COLO668 (cell line): Measurements from ENCODE around the gene SUN5.

Source experiments
- DNase-seq: peaks from one replicate; lab custom pipeline; 2025; ENCODE audit not compliant: unreplicated experiment; lab: John Stamatoyannopoulos, UW

Gene SUN5

GRCh38 chr20:33026779-33027759 lies 22.8 kb upstream of the SUN5 start:
- no peak for DNase-seq

GRCh38 chr20:33026072-33026778 lies 22.0 kb upstream of the SUN5 start:
- DNase-seq: no peak

GRCh38 chr20:33025318-33025876 lies 21.2 kb upstream of the SUN5 start:
- DNase-seq: no peak

GRCh38 chr20:33024609-33025317 lies 20.5 kb upstream of the SUN5 start:
- DNase-seq: no peak

GRCh38 chr20:33024243-33024560 lies 20.0 kb upstream of the SUN5 start:
- DNase-seq: no peak

GRCh38 chr20:33023439-33024242 lies 19.4 kb upstream of the SUN5 start:
- no peak for DNase-seq

GRCh38 chr20:33022694-33023438 lies 18.6 kb upstream of the SUN5 start:
- DNase-seq: no peak

- DNase-seq: no peak
These were observed 18.1 kb upstream of the SUN5 start for GRCh38 chr20:33022289-33022688.

- no peak for DNase-seq
These were observed 17.6 kb upstream of the SUN5 start for GRCh38 chr20:33021879-33022278.

GRCh38 chr20:33020278-33021161 lies 16.3 kb upstream of the SUN5 start:
- no peak for DNase-seq

GRCh38 chr20:33019465-33020277 lies 15.4 kb upstream of the SUN5 start:
- no peak for DNase-seq

GRCh38 chr20:33018169-33018931 lies 14.1 kb upstream of the SUN5 start:
- DNase-seq: no peak

GRCh38 chr20:33017542-33017941 lies 13.3 kb upstream of the SUN5 start:
- DNase-seq: no peak

- DNase-seq: no peak
These were observed 12.4 kb upstream of the SUN5 start for GRCh38 chr20:33016581-33017109.

- DNase-seq: no peak
These were observed 11.7 kb upstream of the SUN5 start for GRCh38 chr20:33015700-33016580.

- DNase-seq: no peak
These were observed 10.9 kb upstream of the SUN5 start for GRCh38 chr20:33015114-33015484.
